H1 (cell line): ENCODE measurements around the gene RBM14. TPM values are rescaled to one million over a fixed set of nuclear protein-coding genes. Genes with fewer than 3 reads are reported as not detected.

Source experiments
- CTCF ChIA-PET: fragments of 300-600 bp; sonication (Branson Sonifier 250); formaldehyde crosslinking; loops from one replicate; lab custom pipeline; 2021; ENCODE audit not compliant: partially characterized antibody; lab: Charles Lee
- POLR2A ChIA-PET: fragments of 300-600 bp; sonication (Branson Sonifier 250); formaldehyde crosslinking; loops from one replicate; lab custom pipeline; 2021; ENCODE audit warnings: inconsistent platforms; ENCODE audit not compliant: partially characterized antibody; lab: Charles Lee
- DNase-seq, 2 experiments: peaks; one replicate each; pipeline versions ENCODE4 v3.0.0 to v3.0.0-alpha.2; 2010 to 2022; ENCODE audit warnings: low spot score in 2 of 2, low read depth in 1 of 2, mixed read lengths in 1 of 2
- FAIRE-seq: peaks from 2 replicates; lab custom pipeline; 2011; peaks lifted over from hg19 to GRCh38; lab: Jason Lieb, UNC
- H2AFZ ChIP-seq: 2 replicates; pipeline ENCODE4 v1.8.1; 2012; ENCODE audit warnings: low read length, inconsistent platforms
- H2AK5ac ChIP-seq: 2 replicates; pipeline ENCODE4 v1.6.1; 2013; ENCODE audit warnings: low read depth, low read length
- H2BK120ac ChIP-seq: replicated peaks from 2 replicates; pipeline ENCODE3; 2013; ENCODE audit warnings: low read depth, low read length, inconsistent platforms
- H2BK12ac ChIP-seq: 2 replicates; pipeline ENCODE4 v1.6.1; 2013; ENCODE audit warnings: low read depth, low read length
- H2BK15ac ChIP-seq: 2 replicates; pipeline ENCODE4 v1.6.1; 2013; ENCODE audit warnings: low read length
- H2BK20ac ChIP-seq: 2 replicates; pipeline ENCODE4 v1.6.1; 2013; ENCODE audit warnings: low read length
- H2BK5ac ChIP-seq: 2 replicates; pipeline ENCODE4 v1.6.1; 2013; ENCODE audit warnings: low read depth, low read length
- H3K14ac ChIP-seq: 2 replicates; pipeline ENCODE4 v1.6.1; 2013; ENCODE audit warnings: inconsistent platforms; ENCODE audit not compliant: insufficient read length
- H3K18ac ChIP-seq: 2 replicates; pipeline ENCODE4 v1.6.1; 2013; ENCODE audit warnings: low read length; ENCODE audit errors: extremely low read depth
- H3K23ac ChIP-seq: 2 replicates; pipeline ENCODE4 v1.6.1; 2013; ENCODE audit warnings: inconsistent platforms; ENCODE audit not compliant: insufficient read length
- H3K23me2 ChIP-seq: 2 replicates; pipeline ENCODE4 v1.6.1; 2013; ENCODE audit warnings: low read depth, low read length
- H3K27ac ChIP-seq: 2 replicates; pipeline ENCODE4 v1.6.1; 2011; ENCODE audit warnings: low read depth, low read length, inconsistent platforms
- H3K27me3 ChIP-seq, 4 experiments: replicated peaks in 1 of 4; 1 replicate in 1 of 4; 2 replicates in 3 of 4; pipeline versions ENCODE4 v1.6.1 to v1.8.1; 2011 to 2013; ENCODE audit warnings: low read length in 3 of 4, mild to moderate bottlenecking in 3 of 4, inconsistent platforms in 2 of 4, mixed read lengths in 2 of 4, moderate library complexity in 1 of 4; ENCODE audit not compliant: control insufficient read depth in 3 of 4, insufficient read depth in 3 of 4; ENCODE audit errors: extremely low read depth in 1 of 4
- H3K36me3 ChIP-seq, 4 experiments: 2 replicates each; pipeline versions ENCODE4 v1.6.1 to v1.8.1; 2011 to 2013; ENCODE audit warnings: mild to moderate bottlenecking in 4 of 4, low read length in 3 of 4, moderate library complexity in 2 of 4, control low read depth in 1 of 4, inconsistent platforms in 1 of 4; ENCODE audit not compliant: insufficient read depth in 4 of 4, control insufficient read depth in 2 of 4
- H3K4ac ChIP-seq: replicated peaks from 2 replicates; pipeline ENCODE3; 2013; ENCODE audit warnings: low read length, low read depth, mixed read lengths, inconsistent platforms; ENCODE audit not compliant: insufficient read length
- H3K4me1 ChIP-seq, 4 experiments: replicated peaks in 1 of 4; 1 replicate in 1 of 4; 2 replicates in 3 of 4; pipeline versions ENCODE4 v1.6.1 to v1.8.1; 2011 to 2013; ENCODE audit warnings: low read length in 3 of 4, inconsistent platforms in 2 of 4, mixed read lengths in 1 of 4; ENCODE audit not compliant: insufficient read depth in 4 of 4, control insufficient read depth in 3 of 4
- H3K4me2 ChIP-seq, 2 experiments: 2 replicates each; pipeline versions ENCODE4 v1.6.1 to v1.8.1; 2011 to 2013; ENCODE audit warnings: low read depth in 2 of 2, low read length in 2 of 2, control low read depth in 1 of 2, inconsistent platforms in 1 of 2, mild to moderate bottlenecking in 1 of 2; ENCODE audit not compliant: insufficient read depth in 1 of 2
- H3K4me3 ChIP-seq, 4 experiments: fragments of 200-600, 300-600 bp in 1 of 4; sonication (generic), shearing (Covaris generic), sonication (Bioruptor Twin) in 1 of 4; 2 replicates each; pipeline versions ENCODE4 v1.5.1 to v1.8.1; 2011 to 2016; ENCODE audit warnings: low read length in 4 of 4, low read depth in 3 of 4, control low read depth in 2 of 4, inconsistent platforms in 2 of 4, mild to moderate bottlenecking in 2 of 4, mixed read lengths in 1 of 4, moderate library complexity in 1 of 4; ENCODE audit not compliant: insufficient read depth in 2 of 4; ENCODE audit errors: extremely low read depth in 1 of 4
- H3K56ac ChIP-seq: replicated peaks from 2 replicates; pipeline ENCODE3; 2013; ENCODE audit warnings: low read depth, mild to moderate bottlenecking, mixed read lengths, low read length, inconsistent platforms; ENCODE audit not compliant: insufficient read length
- H3K79me1 ChIP-seq: 2 replicates; pipeline ENCODE4 v1.6.1; 2013; ENCODE audit warnings: low read depth, low read length, control low read depth
- H3K79me2 ChIP-seq, 2 experiments: 2 replicates each; pipeline versions ENCODE4 v1.6.1 to v1.8.1; 2012 to 2013; ENCODE audit warnings: low read length in 2 of 2, mild to moderate bottlenecking in 2 of 2, inconsistent platforms in 1 of 2; ENCODE audit not compliant: insufficient read depth in 2 of 2, control insufficient read depth in 1 of 2
- H3K9ac ChIP-seq, 4 experiments: replicated peaks in 1 of 4; 1 replicate in 1 of 4; 2 replicates in 3 of 4; pipeline versions ENCODE4 v1.6.1 to v1.8.1; 2011 to 2013; ENCODE audit warnings: low read depth in 3 of 4, low read length in 3 of 4, control low read depth in 2 of 4, mild to moderate bottlenecking in 2 of 4, moderate library complexity in 2 of 4, inconsistent platforms in 1 of 4; ENCODE audit errors: extremely low read depth in 1 of 4
- H3K9me3 ChIP-seq, 2 experiments: 2 replicates each; pipeline versions ENCODE4 v1.6.1 to v1.8.1; 2012 to 2013; ENCODE audit warnings: mild to moderate bottlenecking in 2 of 2, moderate library complexity in 2 of 2, control low read depth in 1 of 2, inconsistent platforms in 1 of 2, low read depth in 1 of 2, low read length in 1 of 2, mixed read lengths in 1 of 2; ENCODE audit not compliant: insufficient read depth in 2 of 2
- H4K20me1 ChIP-seq, 2 experiments: replicated peaks in 1 of 2; 2 replicates each; pipeline versions ENCODE3 to v1.8.1; 2011 to 2013; ENCODE audit warnings: inconsistent platforms in 2 of 2, low read length in 2 of 2, mild to moderate bottlenecking in 1 of 2; ENCODE audit not compliant: insufficient read depth in 2 of 2, control insufficient read depth in 1 of 2
- H4K5ac ChIP-seq: 2 replicates; pipeline ENCODE4 v1.6.1; 2013; ENCODE audit warnings: low read length, low read depth, mixed read lengths, inconsistent platforms; ENCODE audit not compliant: insufficient read length
- H4K8ac ChIP-seq: 2 replicates; pipeline ENCODE4 v1.8.0; 2013; ENCODE audit warnings: mild to moderate bottlenecking, moderate library complexity, low read length, inconsistent platforms; ENCODE audit not compliant: insufficient read depth; ENCODE audit errors: extremely low read depth
- H4K91ac ChIP-seq: replicated peaks from 2 replicates; pipeline ENCODE3; 2013; ENCODE audit warnings: low read length, mixed read lengths, inconsistent platforms; ENCODE audit not compliant: insufficient read length
- BCL11A ChIP-seq, 2 experiments: IDR thresholded peaks; one replicate each; pipeline ENCODE4 v1.6.1; 2011; ENCODE audit warnings: low read depth in 2 of 2, low read length in 2 of 2, mild to moderate bottlenecking in 2 of 2
- CEBPB ChIP-seq: IDR thresholded peaks from 2 replicates; pipeline ENCODE4 v1.6.1; 2012; ENCODE audit warnings: low read depth, low read length
- HDAC2 ChIP-seq, 2 experiments: fragments of 300-600 bp in 1 of 2; sonication (generic) in 1 of 2; IDR thresholded peaks; 2 replicates each; pipeline ENCODE4 v1.6.1; 2011 to 2012; ENCODE audit warnings: low read depth in 2 of 2, low read length in 2 of 2, mild to moderate bottlenecking in 2 of 2, moderate library complexity in 2 of 2, borderline replicate concordance in 1 of 2, inconsistent platforms in 1 of 2
- SAP30 ChIP-seq: fragments of 300-600 bp; sonication (generic); IDR thresholded peaks from 2 replicates; pipeline ENCODE4 v1.7.1; 2012; ENCODE audit warnings: low read length, moderate library complexity, mild to moderate bottlenecking, inconsistent platforms; ENCODE audit not compliant: insufficient read depth, insufficient replicate concordance
- SIRT6 ChIP-seq: IDR thresholded peaks from one replicate; pipeline ENCODE4 v1.7.1; 2012; ENCODE audit warnings: low read length, inconsistent platforms
- SP1 ChIP-seq: IDR thresholded peaks from 2 replicates; pipeline ENCODE4 v1.6.1; 2011; ENCODE audit warnings: low read depth, low read length
- SP2 ChIP-seq: IDR thresholded peaks from 2 replicates; pipeline ENCODE4 v1.6.1; 2012; ENCODE audit warnings: mild to moderate bottlenecking, low read length, inconsistent platforms
- ZNF274 ChIP-seq: IDR thresholded peaks from 2 replicates; pipeline ENCODE4 v1.7.0; 2012; ENCODE audit warnings: low read length, borderline replicate concordance; ENCODE audit errors: extremely low read depth
- WGBS, 2 experiments: shearing (Covaris generic) in 1 of 2; methylation state at CpG; one replicate each; pipeline versions ENCODE4 v1.1.6 to v1.1.7; 2013 to 2015; ENCODE audit warnings: low lambda C conversion rate in 2 of 2, mixed read lengths in 2 of 2, inconsistent platforms in 1 of 2, low coverage in 1 of 2, missing lambda C conversion rate in 1 of 2; ENCODE audit not compliant: insufficient replicate concordance in 2 of 2, insufficient coverage in 1 of 2, insufficient read length in 1 of 2; ENCODE audit errors: extremely low coverage in 1 of 2, missing lambda C conversion rate in 1 of 2; 5-methylcytosine and 5-hydroxymethylcytosine counted together
- polyA plus RNA-seq, 7 experiments: library from polyadenylated mRNA; depleted of rRNA in 3 of 7; stranded (reverse) in 5 of 7; unstranded in 2 of 7; fragments of >200 nt in 5 of 7; fragments of 200-250 nt in 2 of 7; gene quantifications; 1 replicate in 5 of 7; 2 replicates in 1 of 7; 4 replicates in 1 of 7; pipeline versions ENCODE4 v1.2.1 to v1.2.3, GENCODE V29; 2011 to 2013; ENCODE audit warnings: missing spikeins in 2 of 7, mixed read lengths in 2 of 7
- total RNA-seq: library from RNA; stranded (reverse); fragmentation: NEBNext Ultra II Directional; extraction: Animal tissue kit (Norgen Biotek cat#: 25700); gene quantifications from 2 replicates; pipeline ENCODE4 v1.2.1, GENCODE V29; 2021

Gene RBM14
- total and polyA plus RNA-seq, 2 of the 8 experiments (the other 6 are each of a cell fraction or from before 2014, with no cell fraction given): 67.2 to 142 TPM

- Histone ChIP-seq H2BK5ac (no peak overlapping the region), H2BK15ac (no peak overlapping the region), H3K79me1 (peaks cover 3% of the 10 kb centered on the region), H3K14ac (no peak overlapping the region), H3K9me3 (no peaks in the 10 kb centered on the region), H2AFZ (no peak overlapping the region), H4K20me1 (no peaks in the 10 kb centered on the region), H3K36me3 (peaks cover 8 to 25% (median 17%) of the 10 kb centered on the region in 4 experiments; a peak in 6 of 8 replicates), H3K4ac (no peak overlapping the region), H2BK12ac (no peak overlapping the region), H2BK120ac (no peak overlapping the region), H3K4me2 (no peak overlapping the region), H3K23me2 (no peaks in the 10 kb centered on the region), H3K27ac (no peak overlapping the region), H3K9ac (no peak overlapping the region), H2AK5ac (no peak overlapping the region), H4K91ac (no peak overlapping the region), H3K23ac (no peak overlapping the region), H3K27me3 (no peaks in the 10 kb centered on the region), H3K18ac (no peak overlapping the region), H4K5ac (no peak overlapping the region), H3K4me3 (no peak overlapping the region), H4K8ac (no peak overlapping the region), H3K79me2 (no peaks in the 10 kb centered on the region), H3K4me1 (no peaks in the 10 kb centered on the region), H3K56ac (no peak overlapping the region), H2BK20ac (no peak overlapping the region)
- CTCF ChIA-PET: interaction anchor here (0.8 to 1.9 kb wide), 5 partner anchors 11 to 122 kb away, joined by 3 to 8 read pairs (median 4); no protein-coding TSS in a partner anchor
- WGBS, 2 experiments: 97% methylated on average over 6 of the region's 6 CpGs; no CpG with 5 or more reads in 1 of the 2 experiments
- FAIRE-seq: no peak
- POLR2A ChIA-PET: interaction anchor here (65.3 kb wide), 1 partner anchor 44 kb away, joined by 2165 read pairs; the partner anchor contains the start of genes RBM14 and RBM4
- no peak for DNase-seq
- TF ChIP-seq CEBPB: no peak
- no peak for TF ChIP-seq SAP30
- TF ChIP-seq BCL11A (IDR thresholded peaks at IDR 0.05; ENCODE audit: low read depth in 2 of 2, low read length in 2 of 2): no peak
- TF ChIP-seq ZNF274: no peak
- TF ChIP-seq HDAC2 (IDR thresholded peaks at IDR 0.05; ENCODE audit: borderline replicate concordance in 1 of 2, low read depth in 2 of 2, low read length in 2 of 2): no peak
- no peak for TF ChIP-seq SP1
- no peak for TF ChIP-seq SP2
- TF ChIP-seq SIRT6: no peak
Measured at GRCh38 chr11:66598993-66599392, 17.4 kb upstream of the RBM14 start.
